HEK293T (cell line): ENCODE data around the gene CELSR1.

Source experiments
- CTCF ChIA-PET: fragments of 350-600 bp; formaldehyde crosslinking; extraction: SDS; loops from one replicate; lab custom pipeline; 2021; ENCODE audit warnings: antibody characterized with exemption, inconsistent platforms; lab: Yijun Ruan, JAX
- POLR2A ChIA-PET: fragments of 350-600 bp; formaldehyde crosslinking; extraction: SDS; loops from one replicate; lab custom pipeline; 2020; ENCODE audit warnings: antibody characterized with exemption, inconsistent platforms; lab: Yijun Ruan, JAX
- DNase-seq: peaks from one replicate; pipeline ENCODE4 v3.0.0; 2012; ENCODE audit warnings: mixed read lengths; ENCODE audit errors: extremely low spot score
- ARNT ChIP-seq: fragments of 450-650 bp; IDR thresholded peaks from 2 replicates; pipeline ENCODE4 v1.6.1; 2017; ENCODE audit warnings: mild to moderate bottlenecking
- BHLHE40 ChIP-seq: fragments of 450-650 bp; IDR thresholded peaks from 2 replicates; pipeline ENCODE4 v1.6.1; 2016; ENCODE audit warnings: mild to moderate bottlenecking, moderate library complexity, borderline replicate concordance
- CTBP1 ChIP-seq: fragments of 450-650 bp; IDR thresholded peaks from 2 replicates; pipeline ENCODE4 v1.6.1; 2016; ENCODE audit warnings: borderline replicate concordance
- ELF4 ChIP-seq: fragments of 450-650 bp; IDR thresholded peaks from 2 replicates; pipeline ENCODE4 v1.6.1; 2017; ENCODE audit warnings: antibody characterized with exemption
- FOXA1 ChIP-seq: fragments of 450-650 bp; IDR thresholded peaks from 2 replicates; pipeline ENCODE4 v1.6.1; 2016; ENCODE audit warnings: mild to moderate bottlenecking
- FOXK2 ChIP-seq: fragments of 450-650 bp; IDR thresholded peaks from 2 replicates; pipeline ENCODE4 v1.6.1; 2016; ENCODE audit warnings: mild to moderate bottlenecking
- FOXM1 ChIP-seq: fragments of 450-650 bp; IDR thresholded peaks from 2 replicates; pipeline ENCODE4 v1.6.1; 2017; ENCODE audit warnings: mild to moderate bottlenecking, borderline replicate concordance
- HDGF ChIP-seq: fragments of 450-650 bp; IDR thresholded peaks from 2 replicates; pipeline ENCODE4 v1.6.1; 2017; ENCODE audit warnings: antibody characterized with exemption, borderline replicate concordance
- L3MBTL2 ChIP-seq: fragments of 450-650 bp; conservative IDR thresholded peaks from 2 replicates; pipeline ENCODE4 v1.6.1; 2016; ENCODE audit warnings: mild to moderate bottlenecking
- LEF1 ChIP-seq: fragments of 450-650 bp; IDR thresholded peaks from 2 replicates; pipeline ENCODE4 v1.6.1; 2017; ENCODE audit warnings: mild to moderate bottlenecking, borderline replicate concordance
- NFRKB ChIP-seq: fragments of 450-650 bp; IDR thresholded peaks from 2 replicates; pipeline ENCODE4 v1.6.1; 2016; ENCODE audit warnings: mild to moderate bottlenecking, moderate library complexity
- SP1 ChIP-seq: fragments of 450-650 bp; IDR thresholded peaks from 2 replicates; pipeline ENCODE4 v1.6.1; 2017
- SUZ12 ChIP-seq: fragments of 450-650 bp; IDR thresholded peaks from 2 replicates; pipeline ENCODE4 v1.6.1; 2016; ENCODE audit warnings: mild to moderate bottlenecking
- TARDBP ChIP-seq: fragments of 450-650 bp; IDR thresholded peaks from 2 replicates; pipeline ENCODE4 v1.6.1; 2016
- ZNF384 ChIP-seq: fragments of 450-650 bp; IDR thresholded peaks from 2 replicates; pipeline ENCODE4 v1.6.1; 2016
- TF ChIP-seq, protein P1 (sequence below): fragments of 450-650 bp; IDR thresholded peaks from 2 replicates; pipeline ENCODE4 v1.6.1; 2016

Gene CELSR1

DNA sequence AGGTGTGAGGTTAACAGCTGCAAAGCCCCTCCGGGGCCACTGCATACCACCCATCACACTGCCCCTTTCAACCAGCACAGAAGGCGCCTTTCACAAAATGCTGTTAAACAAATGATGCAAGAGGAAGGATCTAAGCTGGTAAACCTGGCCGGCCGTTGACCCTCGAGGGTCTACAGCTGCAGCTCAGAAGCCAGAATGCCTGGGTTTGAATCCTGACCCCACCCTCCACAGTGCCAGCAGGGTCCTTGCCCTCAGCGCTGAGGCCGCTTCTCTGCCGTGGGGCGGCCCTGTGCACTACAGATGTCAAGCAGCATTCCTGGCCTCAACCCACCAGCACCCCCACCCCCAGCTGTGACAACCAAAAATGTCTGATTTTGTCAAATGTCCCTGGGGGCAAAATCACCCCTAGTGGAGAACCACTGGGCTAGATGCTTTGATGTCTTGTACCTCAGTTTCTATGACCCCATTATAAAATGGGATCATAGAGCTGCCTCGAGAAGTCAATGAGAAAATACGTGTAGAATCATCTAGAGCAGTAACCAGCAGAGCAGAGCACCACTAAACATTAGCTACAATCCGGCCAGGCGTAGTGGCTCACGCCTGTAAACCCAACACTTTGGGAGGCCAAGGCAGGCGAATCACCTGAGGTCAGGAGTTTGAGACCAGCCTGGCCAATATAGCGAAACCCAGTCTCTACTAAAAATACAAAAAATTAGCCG, 77.9 kb downstream of the CELSR1 start:
- TF ChIP-seq CTBP1 (no peak), FOXA1 (no peak), LEF1 (no peak), HDGF (no peak), NFRKB (no peak), ARNT (no peak), ZNF384 (no peak), TARDBP (no peak), BHLHE40 (no peak), ELF4 (no peak), SP1 (no peak)
- TF ChIP-seq, protein P1, sequence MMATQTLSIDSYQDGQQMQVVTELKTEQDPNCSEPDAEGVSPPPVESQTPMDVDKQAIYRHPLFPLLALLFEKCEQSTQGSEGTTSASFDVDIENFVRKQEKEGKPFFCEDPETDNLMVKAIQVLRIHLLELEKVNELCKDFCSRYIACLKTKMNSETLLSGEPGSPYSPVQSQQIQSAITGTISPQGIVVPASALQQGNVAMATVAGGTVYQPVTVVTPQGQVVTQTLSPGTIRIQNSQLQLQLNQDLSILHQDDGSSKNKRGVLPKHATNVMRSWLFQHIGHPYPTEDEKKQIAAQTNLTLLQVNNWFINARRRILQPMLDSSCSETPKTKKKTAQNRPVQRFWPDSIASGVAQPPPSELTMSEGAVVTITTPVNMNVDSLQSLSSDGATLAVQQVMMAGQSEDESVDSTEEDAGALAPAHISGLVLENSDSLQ: no peak
- ChIA-PET POLR2A (no interaction called here), CTCF (no interaction called here)
- DNase-seq: no peak

DNA sequence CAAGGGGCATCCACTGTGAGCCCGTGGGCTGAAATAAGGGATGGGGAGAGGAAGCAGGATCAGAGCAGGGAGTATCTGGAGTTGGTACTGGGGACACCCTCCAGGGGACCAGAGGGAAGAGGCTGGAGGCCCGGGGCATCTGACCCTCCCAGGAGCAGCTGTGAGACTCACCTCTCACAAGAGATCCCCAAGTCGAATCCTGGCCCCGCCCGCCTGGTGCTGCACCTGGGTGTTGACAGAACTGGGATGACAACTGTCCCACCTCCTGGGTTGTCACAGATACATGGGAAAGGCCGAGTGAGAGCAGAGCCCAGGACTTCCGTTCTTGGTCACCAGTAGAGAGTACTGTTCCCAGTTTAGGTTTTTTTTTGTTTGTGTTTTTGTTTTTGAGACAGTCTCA, 78.9 kb downstream of the CELSR1 start:
- POLR2A ChIA-PET: no interaction called here
- DNase-seq: no peak
- CTCF ChIA-PET: no interaction called here
- TF ChIP-seq FOXM1 (no peak), L3MBTL2 (no peak), FOXK2 (no peak), SP1 (no peak)

DNA sequence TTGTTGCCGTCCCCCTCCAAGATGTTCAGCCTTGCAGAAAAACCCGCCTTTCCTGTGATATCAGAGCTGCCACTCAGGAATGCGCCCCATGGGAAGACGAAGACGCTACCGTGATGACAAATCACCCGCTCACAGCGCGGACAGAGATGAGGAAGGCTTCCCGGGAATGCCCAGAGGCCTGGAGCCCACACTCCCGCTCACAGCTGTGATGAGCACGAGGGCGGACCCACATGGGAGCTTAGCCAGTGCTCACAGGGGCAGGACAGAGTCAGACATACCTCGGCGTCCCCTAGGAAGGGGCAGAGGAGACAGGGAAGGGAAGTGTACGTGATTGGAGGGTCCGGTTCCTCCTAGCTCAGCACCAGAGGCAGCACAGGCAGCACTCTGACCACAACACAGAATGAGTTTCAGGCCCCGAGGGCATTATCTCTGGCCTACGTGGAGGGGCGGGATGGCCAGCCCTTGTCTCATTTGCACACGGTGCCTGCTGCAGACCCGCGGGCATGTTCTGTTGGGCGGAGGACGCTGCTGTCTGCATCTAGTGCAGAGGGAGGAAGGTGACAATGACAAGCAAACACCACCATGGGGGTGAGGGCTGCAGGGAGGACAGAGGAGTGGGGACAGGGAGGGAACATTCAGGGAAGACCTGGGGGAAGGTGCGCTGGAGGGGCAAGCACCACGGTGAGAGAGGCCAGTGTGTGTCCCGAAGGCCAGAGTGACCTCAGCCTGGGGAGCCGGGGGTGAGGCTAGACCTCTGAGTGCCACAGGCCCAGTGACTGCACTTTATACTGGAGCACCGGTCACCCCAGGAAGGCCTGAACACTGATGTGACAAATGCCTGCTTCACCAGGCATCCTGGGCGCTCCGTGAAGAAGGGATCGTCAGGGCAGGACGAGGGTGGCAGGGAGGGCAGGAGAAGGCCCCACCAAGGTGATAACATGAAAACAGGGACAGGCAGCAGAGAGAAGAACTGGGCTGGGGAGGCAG, 79.6 kb downstream of the CELSR1 start:
- POLR2A ChIA-PET: no interaction called here
- DNase-seq: no peak
- CTCF ChIA-PET: no interaction called here
- TF ChIP-seq FOXK2 (no peak), CTBP1 (no peak), FOXA1 (no peak), L3MBTL2 (no peak), ELF4 (no peak), TARDBP (no peak), SUZ12 (no peak), FOXM1 (no peak), BHLHE40 (no peak), LEF1 (no peak), SP1 (no peak), NFRKB (no peak), HDGF (no peak), ARNT (no peak), ZNF384 (no peak)
- TF ChIP-seq, protein P1: no peak

GRCh38 chr22:46456818-46457163, 80.6 kb downstream of the CELSR1 start:
- CTCF ChIA-PET: no interaction called here

DNA sequence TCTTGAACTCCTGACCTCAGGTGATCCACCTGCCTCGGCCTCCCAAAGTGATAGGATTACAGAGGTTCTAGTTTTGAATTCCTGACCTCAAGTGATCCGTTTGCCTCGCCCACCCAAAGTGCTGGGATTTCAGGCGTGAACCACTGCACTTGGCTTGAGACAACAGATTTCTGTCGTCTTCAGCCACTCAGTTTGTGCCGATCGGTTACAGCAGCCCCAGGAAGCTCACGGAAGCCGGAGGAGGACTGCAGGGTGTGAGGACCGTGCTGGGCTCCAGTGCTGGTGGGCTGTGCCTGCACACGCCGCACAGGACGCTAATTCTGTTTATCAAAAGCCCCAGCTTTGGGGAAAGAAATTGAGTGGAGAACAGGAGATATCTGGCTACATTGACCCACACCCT, 82.0 kb downstream of the CELSR1 start:
- ChIA-PET POLR2A (interaction anchor here (1.2 kb wide), 1 partner anchor 13 kb away, joined by 3 read pairs; no protein-coding TSS in a partner anchor), CTCF (no interaction called here)
- DNase-seq: no peak
- TF ChIP-seq, protein P1: no peak
- TF ChIP-seq L3MBTL2: no peak
- no peak for TF ChIP-seq TARDBP
- no peak for TF ChIP-seq ZNF384
- TF ChIP-seq FOXA1: no peak
- no peak for TF ChIP-seq ELF4
- no peak for TF ChIP-seq HDGF
- no peak for TF ChIP-seq SP1
- TF ChIP-seq FOXK2: no peak
- no peak for TF ChIP-seq NFRKB

More at GRCh38 chr22:46456818-46457163, 80.6 kb downstream of the CELSR1 start:
- DNase-seq: no peak
- POLR2A ChIA-PET: interaction anchor here (1.2 kb wide), 1 partner anchor 11 kb away, joined by 3 read pairs; no protein-coding TSS in a partner anchor
- TF ChIP-seq FOXM1: no peak
- no peak for TF ChIP-seq NFRKB
- TF ChIP-seq TARDBP: no peak
- no peak for TF ChIP-seq HDGF
- TF ChIP-seq LEF1: no peak
- TF ChIP-seq CTBP1: no peak
- TF ChIP-seq ELF4: no peak
- TF ChIP-seq FOXK2: no peak
- TF ChIP-seq SUZ12: no peak
- no peak for TF ChIP-seq BHLHE40
- TF ChIP-seq SP1: no peak
- no peak for TF ChIP-seq L3MBTL2
- TF ChIP-seq, protein P1: no peak
- TF ChIP-seq ZNF384: no peak
- no peak for TF ChIP-seq ARNT
- no peak for TF ChIP-seq FOXA1
